ENCODE data around the gene DHX40.
A peak's percentile ranks its signal among the peaks of the same experiment; 100 is the strongest.

Gene DHX40

GRCh38 chr17:59629174-59629573 is 63.8 kb downstream of the DHX40 start:
- TF ChIP-seq, protein P1, sequence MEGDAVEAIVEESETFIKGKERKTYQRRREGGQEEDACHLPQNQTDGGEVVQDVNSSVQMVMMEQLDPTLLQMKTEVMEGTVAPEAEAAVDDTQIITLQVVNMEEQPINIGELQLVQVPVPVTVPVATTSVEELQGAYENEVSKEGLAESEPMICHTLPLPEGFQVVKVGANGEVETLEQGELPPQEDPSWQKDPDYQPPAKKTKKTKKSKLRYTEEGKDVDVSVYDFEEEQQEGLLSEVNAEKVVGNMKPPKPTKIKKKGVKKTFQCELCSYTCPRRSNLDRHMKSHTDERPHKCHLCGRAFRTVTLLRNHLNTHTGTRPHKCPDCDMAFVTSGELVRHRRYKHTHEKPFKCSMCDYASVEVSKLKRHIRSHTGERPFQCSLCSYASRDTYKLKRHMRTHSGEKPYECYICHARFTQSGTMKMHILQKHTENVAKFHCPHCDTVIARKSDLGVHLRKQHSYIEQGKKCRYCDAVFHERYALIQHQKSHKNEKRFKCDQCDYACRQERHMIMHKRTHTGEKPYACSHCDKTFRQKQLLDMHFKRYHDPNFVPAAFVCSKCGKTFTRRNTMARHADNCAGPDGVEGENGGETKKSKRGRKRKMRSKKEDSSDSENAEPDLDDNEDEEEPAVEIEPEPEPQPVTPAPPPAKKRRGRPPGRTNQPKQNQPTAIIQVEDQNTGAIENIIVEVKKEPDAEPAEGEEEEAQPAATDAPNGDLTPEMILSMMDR (IDR thresholded peaks at IDR 0.05; ENCODE audit: insufficient read depth, missing control alignments), result no peak
- no peak for DNase-seq (ENCODE audit: insufficient read length, low spot score)
- no peak for FAIRE-seq

DNA sequence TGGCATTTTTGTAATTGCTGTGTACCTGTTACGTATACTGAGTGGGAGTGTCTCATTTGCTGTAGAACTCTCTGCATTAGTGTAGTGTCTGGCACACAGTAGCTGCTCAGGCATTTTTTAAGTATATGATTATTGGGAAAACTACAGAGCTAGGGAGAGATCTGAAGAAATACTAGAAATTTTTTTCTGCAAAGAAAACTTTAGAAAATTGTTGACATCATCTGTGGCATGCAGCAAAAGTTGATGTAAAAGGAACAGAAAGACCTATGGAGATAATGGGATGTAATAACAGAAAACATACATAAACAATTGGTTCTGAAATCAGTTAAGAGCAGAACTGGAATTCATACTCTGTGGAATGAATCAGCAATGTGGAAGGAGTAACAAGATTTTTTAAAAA is 65.9 kb downstream of the DHX40 start:
- TF ChIP-seq, protein P1 (IDR thresholded peaks at IDR 0.05; ENCODE audit: insufficient read depth, missing control alignments), result no peak
- no peak for DNase-seq (ENCODE audit: insufficient read length, low spot score)
- FAIRE-seq, result no peak

GRCh38 chr17:59632398-59632797 is 67.0 kb downstream of the DHX40 start:
- DNase-seq (ENCODE audit: insufficient read length, low spot score) (no peak), FAIRE-seq (no peak)
- TF ChIP-seq, protein P1 (IDR thresholded peaks at IDR 0.05; ENCODE audit: insufficient read depth, missing control alignments), result no peak

DNA sequence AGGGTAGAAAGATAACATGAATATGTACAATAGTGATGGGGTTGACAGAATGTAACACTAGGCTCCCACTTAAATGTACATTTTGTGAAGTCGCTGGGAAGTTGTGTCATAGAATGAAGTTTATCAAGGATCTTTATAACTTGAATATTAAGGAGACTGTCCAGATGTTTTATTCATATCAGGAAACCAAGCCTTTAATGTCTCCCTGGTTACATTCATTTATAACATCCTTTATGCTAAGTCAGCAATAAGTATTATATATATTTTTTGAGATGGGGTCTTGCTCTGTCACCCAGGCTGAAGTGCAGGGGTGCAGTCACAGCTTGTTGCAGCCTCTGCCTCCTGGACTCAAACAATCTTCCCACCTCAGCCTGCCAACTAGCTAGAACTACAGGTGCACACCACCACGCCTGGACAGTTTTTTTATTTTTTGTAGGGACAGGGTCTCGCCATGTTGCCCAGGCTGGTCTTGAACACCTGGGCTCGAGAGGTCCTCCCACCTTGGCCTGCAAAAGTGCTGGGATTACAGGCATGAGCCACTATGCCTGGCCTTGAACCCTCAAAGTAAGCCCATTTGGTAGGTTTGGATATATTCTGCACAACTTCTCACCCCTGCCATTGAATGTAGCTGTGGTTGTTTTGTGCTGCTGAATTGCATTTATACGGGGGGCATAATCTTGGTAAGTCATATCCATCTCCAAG is 68.4 kb downstream of the DHX40 start:
- TF ChIP-seq, protein P1 (IDR thresholded peaks at IDR 0.05; ENCODE audit: insufficient read depth, missing control alignments), result no peak
- FAIRE-seq (no peak), DNase-seq (ENCODE audit: insufficient read length, low spot score) (no peak)

GRCh38 chr17:59634632-59635541 is 69.5 kb downstream of the DHX40 start:
- TF ChIP-seq, protein P1 (IDR thresholded peaks at IDR 0.05; ENCODE audit: insufficient read depth, missing control alignments), result no peak
- FAIRE-seq (no peak), DNase-seq (ENCODE audit: insufficient read length, low spot score) (no peak)

- TF ChIP-seq, protein P1 (IDR thresholded peaks at IDR 0.05; ENCODE audit: insufficient read depth, missing control alignments), result no peak
- FAIRE-seq, result peak; percentile 11
- DNase-seq (ENCODE audit: insufficient read length, low spot score), result no peak
Observed at GRCh38 chr17:59637611-59638310, 72.4 kb downstream of the DHX40 start.

Data from D721Med (cell line).